ENCODE measurements around the gene SNW1. TPM values are rescaled to one million over a fixed set of nuclear protein-coding genes. Genes with fewer than 3 reads are reported as not detected.

Gene SNW1
- total RNA-seq, 1 donor from 2014 or later, result 71.8 TPM

- TF ChIP-seq CTCF (IDR thresholded peaks at IDR 0.05; ENCODE audit: partially characterized antibody, unreplicated experiment), result no peak
- no peak overlapping the region for H3K4me3 Mint-ChIP-seq (ENCODE audit: unreplicated experiment)
- H3K9me3 Mint-ChIP-seq (ENCODE audit: unreplicated experiment), result peaks cover 2% of the 10 kb centered on the region
- H3K27me3 Mint-ChIP-seq (ENCODE audit: unreplicated experiment), result no peaks in the 10 kb centered on the region
- no peaks in the 10 kb centered on the region for H3K36me3 Mint-ChIP-seq (ENCODE audit: unreplicated experiment)
- DNase-seq, result no peak
- no peak overlapping the region for H3K27ac Mint-ChIP-seq (ENCODE audit: unreplicated experiment)
- H3K4me1 Mint-ChIP-seq (ENCODE audit: low read depth, unreplicated experiment), result no peaks in the 10 kb centered on the region
Measured at GRCh38 chr14:77681196-77682157, 79.5 kb downstream of the SNW1 start.

GRCh38 chr14:77674931-77675330 lies 86.0 kb downstream of the SNW1 start:
- Mint-ChIP-seq H3K4me1 (ENCODE audit: low read depth, unreplicated experiment) (no peaks in the 10 kb centered on the region), H3K27ac (ENCODE audit: unreplicated experiment) (no peak overlapping the region), H3K9me3 (ENCODE audit: unreplicated experiment) (no peaks in the 10 kb centered on the region)

DNA sequence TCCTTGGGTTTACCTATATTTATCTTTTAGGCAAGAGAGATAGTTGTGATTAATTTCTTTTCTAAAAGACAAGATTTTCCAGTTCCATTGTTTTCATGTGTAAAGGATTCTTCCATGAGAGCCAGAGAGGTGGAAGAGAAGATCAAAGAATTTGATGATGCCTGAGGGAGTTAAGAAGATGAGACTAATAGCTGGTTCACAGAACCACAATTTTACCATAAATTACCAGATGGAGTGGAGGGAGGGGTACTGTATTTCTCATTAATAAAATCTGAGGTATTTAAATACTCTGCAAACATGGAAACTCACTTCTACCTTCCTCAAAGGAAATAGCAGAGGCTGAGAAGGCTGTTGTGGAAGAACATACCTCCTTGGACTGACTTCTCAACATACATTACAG lies 87.8 kb downstream of the SNW1 start:
- Mint-ChIP-seq H3K4me1 (ENCODE audit: low read depth, unreplicated experiment) (no peaks in the 10 kb centered on the region), H3K27me3 (ENCODE audit: unreplicated experiment) (no peaks in the 10 kb centered on the region), H3K36me3 (ENCODE audit: unreplicated experiment) (no peaks in the 10 kb centered on the region), H3K9me3 (ENCODE audit: unreplicated experiment) (no peaks in the 10 kb centered on the region), H3K27ac (ENCODE audit: unreplicated experiment) (no peak overlapping the region), H3K4me3 (ENCODE audit: unreplicated experiment) (no peak overlapping the region)
- no peak for TF ChIP-seq CTCF (IDR thresholded peaks at IDR 0.05; ENCODE audit: partially characterized antibody, unreplicated experiment)
- no peak for DNase-seq

More at GRCh38 chr14:77674931-77675330, 86.0 kb downstream of the SNW1 start:
- no peak for TF ChIP-seq CTCF (IDR thresholded peaks at IDR 0.05; ENCODE audit: partially characterized antibody, unreplicated experiment)
- no peaks in the 10 kb centered on the region for H3K36me3 Mint-ChIP-seq (ENCODE audit: unreplicated experiment)
- DNase-seq, result no peak
- no peak overlapping the region for H3K4me3 Mint-ChIP-seq (ENCODE audit: unreplicated experiment)
- H3K27me3 Mint-ChIP-seq (ENCODE audit: unreplicated experiment), result no peaks in the 10 kb centered on the region

Other genes with a start within 250 kb of the SNW1 start
- gene SPTLC2, start 144.5 kb downstream of the SNW1 start, total RNA-seq (ENCODE audit: unreplicated experiment), result 33.9 TPM
- gene ALKBH1, start 53.1 kb downstream of the SNW1 start, total RNA-seq (ENCODE audit: unreplicated experiment), result 16.0 TPM
- 126 TPM for gene SLIRP, start 53.1 kb downstream of the SNW1 start, total RNA-seq (ENCODE audit: unreplicated experiment)
- gene ADCK1, start 39.0 kb upstream of the SNW1 start, total RNA-seq (ENCODE audit: unreplicated experiment), result 5.6 TPM